HUES64 (cell line): ENCODE results near the gene RSPH10B. TPM values are rescaled to one million over a fixed set of nuclear protein-coding genes. Genes with fewer than 3 reads are reported as not detected.
"Not testable (repeated sequence)": the region's sequence is repeated elsewhere in the genome, so short reads cannot be mapped to it uniquely, and the experiment has no call there.

ENCODE experiments used
- H3K27ac ChIP-seq: 2 replicates; pipeline ENCODE4 v1.7.0; 2013; ENCODE audit warnings: low read depth, low read length, inconsistent platforms
- H3K27me3 ChIP-seq: 2 replicates; pipeline ENCODE4 v1.6.1; 2013; ENCODE audit warnings: mild to moderate bottlenecking, low read length; ENCODE audit not compliant: insufficient read depth
- H3K36me3 ChIP-seq: 2 replicates; pipeline ENCODE4 v1.6.1; 2013; ENCODE audit warnings: mild to moderate bottlenecking, low read length; ENCODE audit not compliant: insufficient read depth
- H3K4me1 ChIP-seq: 2 replicates; pipeline ENCODE4 v1.6.1; 2013; ENCODE audit warnings: mild to moderate bottlenecking, low read length, moderate library complexity; ENCODE audit not compliant: insufficient read depth
- H3K4me3 ChIP-seq: 2 replicates; pipeline ENCODE4 v1.5.1; 2013; ENCODE audit warnings: mild to moderate bottlenecking, low read length, moderate library complexity
- H3K9ac ChIP-seq: 2 replicates; pipeline ENCODE4 v1.6.1; 2013; ENCODE audit warnings: mild to moderate bottlenecking, low read depth, low read length
- H3K9me3 ChIP-seq: 2 replicates; pipeline ENCODE4 v1.6.1; 2013; ENCODE audit warnings: low read depth, low read length; ENCODE audit not compliant: insufficient read depth
- WGBS: fragments of 150-250, 120-280 bp; methylation state at CpG from one replicate; pipeline ENCODE4 v1.1.7; 2013; ENCODE audit warnings: missing lambda C conversion rate; 5-methylcytosine and 5-hydroxymethylcytosine counted together
- polyA plus RNA-seq, 2 experiments: library from polyadenylated mRNA; stranded (reverse); fragments of 50-300 nt; gene quantifications; one replicate each; pipeline ENCODE4 v1.2.3, GENCODE V29; 2013

RSPH10B gene
- 0.20 TPM for polyA plus RNA-seq (2013, experiment 1 of 2)
- polyA plus RNA-seq (2013, experiment 2 of 2): not detected

DNA sequence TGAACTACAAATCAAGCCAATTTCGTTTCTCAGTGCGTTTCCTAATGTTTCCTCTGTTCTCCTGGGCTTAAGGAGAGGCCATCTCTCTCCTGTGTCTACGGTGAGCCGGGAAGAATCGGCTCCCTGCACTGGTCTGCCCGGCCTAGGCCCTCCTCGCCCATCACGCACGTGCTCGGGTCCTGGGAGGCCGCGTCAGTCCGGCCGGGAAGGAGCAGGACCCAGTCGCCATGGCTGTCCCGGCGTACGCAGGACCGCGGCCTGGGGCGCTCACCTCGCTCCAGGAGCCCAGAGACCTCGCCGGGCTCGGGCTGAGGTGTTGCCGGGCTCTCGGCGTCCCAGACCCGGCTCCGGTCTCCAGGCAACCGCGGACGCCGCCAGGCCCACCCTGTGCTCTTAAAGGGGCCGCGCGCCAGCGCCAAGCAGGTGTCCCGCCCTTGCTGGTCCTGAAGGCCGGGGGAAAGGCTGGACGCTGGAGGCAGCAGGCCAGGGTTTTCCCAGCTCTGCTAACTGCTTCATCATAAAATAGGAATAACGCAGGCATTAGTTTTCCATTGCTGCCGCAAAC, at the start of gene RSPH10B:
RSPH10B (minus strand) TSS at position 343 of the 565 bp plus-strand sequence. CDS start 3,573 bp downstream, outside the sequence.
- WGBS: 0% methylated on average over 3 of the region's 43 CpGs
- H3K36me3 ChIP-seq, H3K27me3 ChIP-seq: not testable (repeated sequence)

GRCh38 chr7:6016653-6016966, 46.1 kb upstream of the RSPH10B start:
- 97% methylated on average over 8 of the region's 8 CpGs for WGBS
- Histone ChIP-seq H3K4me1 (no peaks in the 10 kb centered on the region), H3K36me3 (peaks cover 91% of the 10 kb centered on the region), H3K27me3 (no peaks in the 10 kb centered on the region), H3K9me3 (no peaks in the 10 kb centered on the region), H3K9ac (no peak overlapping the region), H3K27ac (no peak overlapping the region), H3K4me3 (no peak overlapping the region)

More for the DNA sequence above, at the start of gene RSPH10B:
- not testable (repeated sequence) for H3K27ac ChIP-seq, H3K9me3 ChIP-seq, H3K4me1 ChIP-seq, H3K9ac ChIP-seq
- peak within 1 kb of the TSS; percentile 36; the same call in 1 of the 2 replicates for H3K4me3 ChIP-seq

DNA sequence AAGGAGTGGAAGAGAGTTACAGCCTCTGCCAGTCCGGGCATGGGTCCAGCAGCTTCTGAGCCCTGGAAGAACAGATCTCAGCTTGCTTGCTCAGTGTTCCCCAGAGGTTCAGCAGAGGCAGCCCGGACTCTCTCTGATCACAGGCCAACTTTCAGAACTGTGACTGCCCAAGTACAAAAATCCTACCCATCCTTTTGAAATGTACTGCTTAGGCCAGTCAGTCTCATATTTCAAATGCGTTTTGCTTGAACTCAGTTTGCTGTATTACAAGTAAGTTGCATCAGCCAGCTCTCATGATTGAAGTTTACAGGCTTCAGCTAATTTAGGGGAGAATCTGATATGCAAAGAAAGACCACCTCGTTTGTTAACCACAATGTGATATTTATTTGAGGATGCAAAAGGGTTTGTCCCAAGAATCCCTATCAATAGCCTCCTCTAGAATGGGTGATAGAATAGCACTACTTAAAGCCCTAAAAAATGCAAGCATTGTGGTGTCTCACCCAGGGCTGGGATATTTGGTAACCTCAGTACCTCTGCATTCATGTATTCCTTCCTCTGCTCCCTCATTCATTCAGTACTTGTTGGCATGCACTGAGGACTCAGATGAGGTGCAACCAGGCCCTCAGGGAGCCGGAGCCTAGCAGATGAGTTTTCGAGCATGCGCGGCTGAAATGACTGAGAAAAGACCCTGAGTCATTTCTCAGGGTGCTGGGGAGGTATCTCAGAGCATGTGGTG, 45.6 kb upstream of the RSPH10B start:
- 96% methylated on average over 8 of the region's 8 CpGs for WGBS
- Histone ChIP-seq H3K27ac (no peak overlapping the region), H3K36me3 (peaks cover 91% of the 10 kb centered on the region), H3K9me3 (no peaks in the 10 kb centered on the region), H3K4me1 (no peaks in the 10 kb centered on the region), H3K9ac (no peak overlapping the region), H3K4me3 (no peak overlapping the region), H3K27me3 (no peaks in the 10 kb centered on the region)

- H3K36me3 ChIP-seq: peaks cover 61% of the 10 kb centered on the region
- no peak overlapping the region for H3K9ac ChIP-seq
- H3K27ac ChIP-seq: no peak overlapping the region
- no peaks in the 10 kb centered on the region for H3K9me3 ChIP-seq
- WGBS: 94% methylated on average over 14 of the region's 14 CpGs
- no peaks in the 10 kb centered on the region for H3K27me3 ChIP-seq
- H3K4me3 ChIP-seq: no peak overlapping the region
- H3K4me1 ChIP-seq: no peaks in the 10 kb centered on the region
Observed at GRCh38 chr7:6012355-6013104, 42.0 kb upstream of the RSPH10B start.

DNA sequence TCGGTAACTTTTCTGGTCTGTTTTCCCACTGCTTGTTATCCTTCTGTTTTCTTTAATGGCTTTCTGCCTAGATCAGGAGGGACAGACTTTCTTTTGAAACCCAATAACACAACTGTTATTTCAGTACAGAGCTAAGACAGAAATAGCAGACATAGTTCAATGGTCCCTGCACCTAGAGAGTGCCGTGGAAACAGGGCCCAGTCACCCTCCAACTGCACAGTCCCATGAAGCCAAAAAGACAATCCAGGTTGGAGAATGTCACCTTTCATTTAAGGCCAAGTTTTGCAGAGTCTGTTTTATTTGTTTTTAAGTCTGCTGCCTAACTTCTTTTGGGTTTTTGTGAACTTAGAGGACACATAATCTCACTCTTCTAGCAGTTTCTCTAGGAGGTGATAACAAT, 41.1 kb upstream of the RSPH10B start:
- peaks cover 51% of the 10 kb centered on the region for H3K36me3 ChIP-seq
- H3K9ac ChIP-seq: no peak overlapping the region
- no peak overlapping the region for H3K27ac ChIP-seq
- no peaks in the 10 kb centered on the region for H3K4me1 ChIP-seq
- no peaks in the 10 kb centered on the region for H3K9me3 ChIP-seq
- H3K4me3 ChIP-seq: no peak overlapping the region
- H3K27me3 ChIP-seq: no peaks in the 10 kb centered on the region
- WGBS: 95% methylated on average over 2 of the region's 2 CpGs

DNA sequence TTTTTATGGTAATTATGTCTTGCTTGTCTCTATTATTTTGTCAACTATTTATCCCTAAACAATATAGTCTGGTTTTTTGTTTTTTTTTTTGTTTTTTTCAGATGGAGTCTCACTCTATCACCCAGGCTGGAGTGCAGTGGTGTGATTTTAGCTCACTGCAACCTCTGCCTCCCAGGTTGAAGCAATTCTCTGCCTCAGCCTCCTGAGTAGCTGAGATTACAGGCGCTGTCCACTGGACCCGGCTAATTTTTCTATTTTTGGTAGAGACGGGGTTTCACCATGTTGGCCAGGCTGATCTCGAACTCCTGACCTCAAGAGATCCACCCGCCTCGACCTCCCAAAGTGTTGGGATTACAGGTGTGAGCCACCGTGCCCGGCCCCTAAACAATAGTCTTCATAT, 39.9 kb upstream of the RSPH10B start:
- not testable (repeated sequence) for H3K27me3 ChIP-seq, H3K9me3 ChIP-seq, H3K4me1 ChIP-seq, H3K27ac ChIP-seq
- Histone ChIP-seq H3K9ac (peak overlapping the region; percentile 98; the same call in 1 of the 2 replicates), H3K36me3 (peaks cover 40% of the 10 kb centered on the region), H3K4me3 (peak overlapping the region; percentile 85)
- WGBS: 95% methylated on average over 8 of the region's 8 CpGs

DNA sequence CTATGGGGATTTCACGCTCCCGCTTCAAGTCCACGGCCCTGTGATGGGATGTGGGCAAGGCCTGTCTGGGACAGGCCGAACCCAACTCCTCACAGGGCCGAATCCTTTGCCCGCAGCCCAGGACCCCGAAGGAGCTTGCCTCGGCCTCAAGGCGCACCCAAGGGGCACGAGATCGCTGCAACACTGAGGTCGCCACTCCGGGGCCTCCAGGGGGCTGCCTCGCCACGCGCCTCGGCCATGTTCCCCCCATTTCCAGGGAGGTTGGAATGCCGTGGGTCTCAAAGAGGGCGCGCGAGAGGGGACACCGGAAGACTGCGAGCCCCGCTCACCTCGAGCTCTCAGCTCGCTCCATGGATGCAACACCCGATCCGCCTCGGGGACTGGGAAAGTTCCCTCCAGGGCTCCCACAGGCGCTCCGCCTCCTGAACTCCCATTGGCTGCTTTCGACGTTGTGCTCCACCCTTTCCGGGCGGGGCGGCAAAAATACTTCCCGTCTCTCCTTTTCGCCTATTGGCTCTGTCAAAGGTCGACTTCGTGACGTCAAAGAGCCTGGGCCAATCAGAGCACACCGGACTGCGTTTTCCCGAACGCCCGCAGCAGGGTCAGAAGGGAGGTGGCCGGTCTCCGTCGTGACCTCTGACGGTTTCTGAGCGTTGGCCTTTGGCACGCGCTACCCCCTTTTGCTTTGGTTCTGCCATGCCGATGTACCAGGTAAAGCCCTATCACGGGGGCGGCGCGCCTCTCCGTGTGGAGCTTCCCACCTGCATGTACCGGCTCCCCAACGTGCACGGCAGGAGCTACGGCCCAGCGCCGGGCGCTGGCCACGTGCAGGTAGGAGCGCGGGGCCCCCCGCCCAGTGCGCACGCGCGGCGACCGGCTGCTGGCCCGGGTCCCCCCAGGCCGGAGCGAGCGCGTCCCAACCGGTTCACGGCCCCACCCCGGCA, 38.5 kb upstream of the RSPH10B start, which contains the start of the genes AIMP2 and PMS2:
AIMP2 (plus strand) TSS at position 605 of the 944 bp plus-strand sequence; CDS start at position 697, 92 bp downstream.
PMS2 (minus strand) TSS at position 382 of the 944 bp plus-strand sequence; CDS start at position 352, 30 bp downstream.
- Histone ChIP-seq H3K27me3 (no peaks in the 10 kb centered on the region), H3K9me3 (no peaks in the 10 kb centered on the region), H3K9ac (peak within 1 kb of the TSS; percentile 98), H3K4me3 (peak within 1 kb of the TSS; percentile 85), H3K4me1 (no peaks in the 10 kb centered on the region), H3K36me3 (peaks cover 38% of the 10 kb centered on the region), H3K27ac (peak within 1 kb of the TSS; percentile 99)
- WGBS: under 1% methylated on average over 84 of the region's 84 CpGs

DNA sequence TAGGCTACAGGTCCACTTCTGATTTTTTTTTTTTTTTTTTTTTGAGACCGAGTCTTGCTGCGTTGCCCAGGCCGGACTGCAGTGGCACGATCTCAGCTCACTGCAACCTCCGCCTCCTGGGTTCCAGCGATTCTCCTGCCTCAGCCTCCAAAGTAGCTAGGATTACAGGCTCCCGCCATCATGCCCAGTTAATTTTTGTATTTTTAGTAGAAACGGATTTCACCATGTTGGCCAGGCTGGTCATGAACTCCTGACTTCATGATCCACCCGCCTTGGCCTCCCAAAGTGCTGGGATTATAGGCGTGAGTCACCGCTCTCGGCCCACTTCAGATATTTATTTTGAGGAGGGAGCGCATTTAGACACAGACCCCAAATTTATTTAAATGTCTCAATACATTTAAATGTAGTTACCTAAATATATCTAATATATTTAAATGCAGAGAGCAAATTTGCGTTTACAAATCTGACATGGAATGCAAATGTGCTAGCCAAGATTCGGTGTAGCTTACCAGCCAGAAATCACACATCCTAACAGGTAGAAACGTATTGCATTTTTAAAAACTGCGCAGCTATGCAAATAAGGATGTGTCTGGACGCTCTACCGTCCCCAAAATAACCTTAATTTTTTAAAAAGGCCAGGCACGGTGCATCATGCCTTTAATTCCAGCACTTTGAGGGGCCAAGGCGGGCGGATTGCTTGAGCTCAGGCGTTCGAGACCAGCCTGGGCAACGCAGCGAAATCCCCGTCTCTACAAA, 37.5 kb upstream of the RSPH10B start:
- not testable (repeated sequence) for H3K4me1 ChIP-seq, H3K9me3 ChIP-seq, H3K27ac ChIP-seq, H3K27me3 ChIP-seq
- Histone ChIP-seq H3K9ac (peak overlapping the region; percentile 93), H3K36me3 (peaks cover 39% of the 10 kb centered on the region), H3K4me3 (peak overlapping the region; percentile 85)
- WGBS: 61% methylated on average over 23 of the region's 27 CpGs

DNA sequence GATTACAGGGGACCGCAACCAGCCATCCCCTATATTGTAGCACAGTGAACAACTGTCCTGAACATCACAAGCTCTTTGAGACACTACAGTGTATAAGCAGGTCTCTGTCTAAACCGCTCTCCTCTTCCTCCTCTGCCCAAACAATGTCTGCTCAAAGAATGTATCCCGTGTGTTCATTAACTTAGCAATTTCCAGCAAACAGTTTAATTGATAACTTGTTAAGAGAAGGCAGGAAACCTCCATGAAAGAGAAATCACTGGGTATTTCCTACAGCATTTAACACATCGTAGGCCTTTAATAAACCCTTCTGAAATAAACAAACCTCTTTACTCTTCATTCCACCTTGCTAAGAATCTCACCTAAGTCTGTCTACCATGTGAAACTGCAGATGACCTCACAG, 36.9 kb upstream of the RSPH10B start:
- WGBS: 83% methylated on average over 4 of the region's 4 CpGs
- Histone ChIP-seq H3K9me3 (no peaks in the 10 kb centered on the region), H3K4me3 (no peak overlapping the region), H3K27me3 (no peaks in the 10 kb centered on the region), H3K27ac (no peak overlapping the region), H3K36me3 (peaks cover 38% of the 10 kb centered on the region), H3K4me1 (no peaks in the 10 kb centered on the region), H3K9ac (no peak overlapping the region)

- H3K4me1 ChIP-seq: no peaks in the 10 kb centered on the region
- H3K36me3 ChIP-seq: peaks cover 72% of the 10 kb centered on the region
- H3K4me3 ChIP-seq: no peak overlapping the region
- H3K9me3 ChIP-seq: no peaks in the 10 kb centered on the region
- no peak overlapping the region for H3K9ac ChIP-seq
- no peak overlapping the region for H3K27ac ChIP-seq
- 80% methylated on average over 9 of the region's 10 CpGs for WGBS
- H3K27me3 ChIP-seq: no peaks in the 10 kb centered on the region
Observed at GRCh38 chr7:5997210-5997808, 26.8 kb upstream of the RSPH10B start.
